Middle frontal gyrus (tissue), 1 donor: ENCODE results near the gene AGBL5.
A peak's percentile ranks its signal among the peaks of the same experiment; 100 is the strongest.

Experiments used
- DNase-seq: peaks from one replicate; pipeline ENCODE4 v3.0.0-alpha.2; 2015; ENCODE audit warnings: low spot score; ENCODE audit errors: extremely low spot score

Gene AGBL5

DNA sequence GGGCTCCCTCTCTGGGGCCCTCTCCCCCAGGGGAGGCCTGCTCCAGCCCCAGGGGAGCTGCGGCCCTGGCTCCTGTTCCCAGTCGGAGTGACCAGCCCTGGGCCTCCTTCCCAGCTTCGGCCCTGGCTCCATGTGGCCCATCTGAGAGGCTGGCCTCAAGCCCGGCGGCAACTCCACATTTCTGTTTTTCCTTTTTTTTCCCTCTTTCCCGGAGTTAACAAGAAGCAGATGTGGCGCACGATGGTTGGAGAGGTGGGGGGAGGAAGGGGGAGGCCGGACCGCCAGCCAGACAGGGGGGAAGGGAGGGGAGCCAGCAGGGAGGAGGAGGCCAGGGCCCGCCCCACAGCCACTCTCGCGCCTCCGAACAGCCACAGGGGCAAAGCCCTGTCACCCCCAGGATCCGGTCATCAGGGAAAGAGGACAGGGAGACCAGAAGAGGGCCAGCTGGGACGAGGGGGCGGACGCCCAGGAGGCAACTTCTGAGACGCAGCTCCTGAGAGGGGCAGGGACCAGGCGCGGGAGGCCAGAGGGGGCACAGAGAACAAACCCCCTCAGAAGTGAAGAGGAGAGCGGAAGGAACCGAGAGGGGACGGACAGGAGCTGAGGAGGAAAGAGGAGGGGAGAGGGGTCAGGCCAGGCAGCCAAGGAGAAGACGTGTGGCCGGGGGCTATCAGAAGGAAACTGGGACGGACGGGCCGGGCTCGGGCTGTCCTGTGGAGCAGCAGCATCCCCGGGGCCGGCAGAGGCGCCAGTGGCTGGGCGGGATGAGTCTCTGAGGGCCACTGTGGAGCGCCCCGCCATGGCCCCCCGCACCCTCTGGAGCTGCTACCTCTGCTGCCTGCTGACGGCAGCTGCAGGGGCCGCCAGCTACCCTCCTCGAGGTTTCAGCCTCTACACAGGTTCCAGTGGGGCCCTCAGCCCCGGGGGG, 27.1 kb downstream of the AGBL5 start, which contains the start of gene EMILIN1:
Gene EMILIN1, plus strand, starts transcription at position 349 of the 928 bp plus-strand sequence. Its CDS starts 451 bp downstream, at position 800.
- DNase-seq = no peak

GRCh38 chr2:27079233-27080139, 28.0 kb downstream of the AGBL5 start:
- no peak for DNase-seq

DNA sequence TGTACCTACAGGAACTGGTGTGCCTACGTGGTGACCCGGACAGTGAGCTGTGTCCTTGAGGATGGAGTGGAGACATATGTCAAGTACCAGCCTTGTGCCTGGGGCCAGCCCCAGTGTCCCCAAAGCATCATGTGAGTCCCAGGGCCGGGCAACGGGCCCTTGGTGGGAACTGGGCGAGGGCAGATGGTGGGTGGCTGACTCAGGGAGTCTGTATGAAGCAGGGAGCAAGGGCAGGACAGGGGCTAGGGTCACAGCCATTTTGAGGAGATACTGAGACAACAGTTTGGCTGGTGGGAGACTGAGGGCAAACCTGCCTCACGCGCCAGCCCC, 28.6 kb downstream of the AGBL5 start:
- no peak for DNase-seq

DNA sequence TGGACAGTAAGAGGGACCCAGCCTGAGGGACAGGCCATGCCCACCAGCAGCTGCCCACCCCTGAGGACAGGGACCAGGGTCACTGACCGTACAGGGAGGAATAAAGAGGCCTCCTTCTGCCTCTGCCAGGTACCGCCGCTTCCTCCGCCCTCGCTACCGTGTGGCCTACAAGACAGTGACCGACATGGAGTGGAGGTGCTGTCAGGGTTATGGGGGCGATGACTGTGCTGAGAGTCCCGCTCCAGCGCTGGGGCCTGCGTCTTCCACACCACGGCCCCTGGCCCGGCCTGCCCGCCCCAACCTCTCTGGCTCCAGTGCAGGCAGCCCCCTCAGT, 29.1 kb downstream of the AGBL5 start:
- no peak for DNase-seq

DNA sequence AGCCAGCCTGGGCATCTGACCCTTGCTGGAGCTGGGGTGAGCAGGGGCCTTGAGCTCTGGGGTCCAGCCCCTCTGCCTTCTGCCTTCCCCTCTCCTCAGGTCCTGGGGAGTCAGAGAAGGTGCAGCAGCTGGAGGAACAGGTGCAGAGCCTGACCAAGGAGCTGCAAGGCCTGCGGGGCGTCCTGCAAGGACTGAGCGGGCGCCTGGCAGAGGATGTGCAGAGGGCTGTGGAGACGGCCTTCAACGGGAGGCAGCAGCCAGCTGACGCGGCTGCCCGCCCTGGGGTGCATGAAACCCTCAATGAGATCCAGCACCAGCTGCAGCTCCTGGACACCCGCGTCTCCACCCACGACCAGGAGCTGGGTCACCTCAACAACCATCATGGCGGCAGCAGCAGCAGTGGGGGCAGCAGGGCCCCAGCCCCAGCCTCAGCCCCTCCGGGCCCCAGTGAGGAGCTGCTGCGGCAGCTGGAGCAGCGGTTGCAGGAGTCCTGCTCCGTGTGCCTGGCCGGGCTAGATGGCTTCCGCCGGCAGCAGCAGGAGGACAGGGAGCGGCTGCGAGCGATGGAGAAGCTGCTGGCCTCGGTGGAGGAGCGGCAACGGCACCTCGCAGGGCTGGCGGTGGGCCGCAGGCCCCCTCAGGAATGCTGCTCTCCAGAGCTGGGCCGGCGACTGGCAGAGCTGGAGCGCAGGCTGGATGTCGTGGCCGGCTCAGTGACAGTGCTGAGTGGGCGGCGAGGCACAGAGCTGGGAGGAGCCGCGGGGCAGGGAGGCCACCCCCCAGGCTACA, 30.7 kb downstream of the AGBL5 start:
- DNase-seq = no peak

DNA sequence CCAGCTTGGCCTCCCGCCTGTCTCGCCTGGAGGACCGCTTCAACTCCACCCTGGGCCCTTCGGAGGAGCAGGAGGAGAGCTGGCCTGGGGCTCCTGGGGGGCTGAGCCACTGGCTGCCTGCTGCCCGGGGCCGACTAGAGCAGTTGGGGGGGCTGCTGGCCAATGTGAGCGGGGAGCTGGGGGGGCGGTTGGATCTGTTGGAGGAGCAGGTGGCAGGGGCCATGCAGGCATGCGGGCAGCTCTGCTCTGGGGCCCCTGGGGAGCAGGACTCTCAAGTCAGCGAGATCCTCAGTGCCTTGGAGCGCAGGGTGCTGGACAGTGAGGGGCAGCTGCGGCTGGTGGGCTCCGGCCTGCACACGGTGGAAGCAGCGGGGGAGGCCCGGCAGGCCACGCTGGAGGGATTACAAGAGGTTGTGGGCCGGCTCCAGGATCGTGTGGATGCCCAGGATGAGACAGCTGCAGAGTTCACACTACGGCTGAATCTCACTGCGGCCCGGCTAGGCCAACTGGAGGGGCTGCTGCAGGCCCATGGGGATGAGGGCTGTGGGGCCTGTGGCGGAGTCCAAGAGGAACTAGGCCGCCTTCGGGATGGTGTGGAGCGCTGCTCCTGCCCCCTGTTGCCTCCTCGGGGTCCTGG, 31.4 kb downstream of the AGBL5 start:
- DNase-seq = no peak

- DNase-seq = no peak
Observed at GRCh38 chr2:27083410-27084296, 32.2 kb downstream of the AGBL5 start.

- no peak for DNase-seq
Observed at GRCh38 chr2:27084297-27085061, 33.0 kb downstream of the AGBL5 start.

- DNase-seq = no peak
Observed at GRCh38 chr2:27085062-27085672, 33.7 kb downstream of the AGBL5 start.

DNA sequence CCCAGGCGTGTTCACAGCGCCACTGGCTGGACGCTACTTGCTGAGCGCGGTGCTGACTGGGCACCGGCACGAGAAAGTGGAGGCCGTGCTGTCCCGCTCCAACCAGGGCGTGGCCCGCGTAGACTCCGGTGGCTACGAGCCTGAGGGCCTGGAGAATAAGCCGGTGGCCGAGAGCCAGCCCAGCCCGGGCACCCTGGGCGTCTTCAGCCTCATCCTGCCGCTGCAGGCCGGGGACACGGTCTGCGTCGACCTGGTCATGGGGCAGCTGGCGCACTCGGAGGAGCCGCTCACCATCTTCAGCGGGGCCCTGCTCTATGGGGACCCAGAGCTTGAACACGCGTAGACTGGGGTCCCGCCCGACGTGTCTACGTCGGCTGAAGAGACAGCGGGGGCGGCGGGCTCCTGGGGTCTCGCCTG, 34.2 kb downstream of the AGBL5 start:
- DNase-seq = peak; percentile 43

DNA sequence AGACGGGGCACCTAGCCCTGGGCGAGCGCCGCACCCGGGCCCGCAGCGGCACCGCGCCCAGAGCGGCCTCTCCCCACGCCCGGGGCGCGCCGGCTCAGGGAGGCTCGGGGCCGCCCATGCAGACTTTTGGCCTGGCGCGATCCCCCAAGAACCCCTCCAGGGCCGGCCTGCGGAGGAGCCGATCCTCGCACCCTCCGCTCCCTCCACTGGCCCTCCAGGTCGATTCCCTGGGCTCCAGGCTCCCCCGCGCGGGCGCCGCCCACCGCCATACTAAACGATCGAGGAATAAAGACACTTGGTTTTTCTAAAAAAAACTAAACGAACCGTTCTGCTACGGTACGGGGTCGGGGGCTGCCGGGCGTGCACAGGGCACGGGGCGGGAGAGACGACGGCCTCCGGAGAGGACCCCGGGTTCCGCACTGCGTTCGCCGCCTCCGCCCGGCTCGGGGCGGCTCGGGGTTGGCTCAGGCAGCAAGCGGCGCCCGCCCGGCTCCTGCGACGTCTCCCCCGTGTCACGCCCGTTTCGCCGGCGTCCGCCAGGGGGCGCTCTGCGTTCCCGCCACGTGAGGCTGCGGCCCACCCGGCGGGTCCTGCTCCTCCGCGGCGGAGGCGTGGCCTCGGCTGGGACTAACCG, 34.7 kb downstream of the AGBL5 start:
- peak; percentile 90 for DNase-seq

GRCh38 chr2:27086724-27087593, 35.5 kb downstream of the AGBL5 start, which contains the start of gene KHK:
KHK (plus strand) TSS chr2:27086772; CDS start chr2:27087260, 488 bp downstream.
- DNase-seq = peak; percentile 40

DNA sequence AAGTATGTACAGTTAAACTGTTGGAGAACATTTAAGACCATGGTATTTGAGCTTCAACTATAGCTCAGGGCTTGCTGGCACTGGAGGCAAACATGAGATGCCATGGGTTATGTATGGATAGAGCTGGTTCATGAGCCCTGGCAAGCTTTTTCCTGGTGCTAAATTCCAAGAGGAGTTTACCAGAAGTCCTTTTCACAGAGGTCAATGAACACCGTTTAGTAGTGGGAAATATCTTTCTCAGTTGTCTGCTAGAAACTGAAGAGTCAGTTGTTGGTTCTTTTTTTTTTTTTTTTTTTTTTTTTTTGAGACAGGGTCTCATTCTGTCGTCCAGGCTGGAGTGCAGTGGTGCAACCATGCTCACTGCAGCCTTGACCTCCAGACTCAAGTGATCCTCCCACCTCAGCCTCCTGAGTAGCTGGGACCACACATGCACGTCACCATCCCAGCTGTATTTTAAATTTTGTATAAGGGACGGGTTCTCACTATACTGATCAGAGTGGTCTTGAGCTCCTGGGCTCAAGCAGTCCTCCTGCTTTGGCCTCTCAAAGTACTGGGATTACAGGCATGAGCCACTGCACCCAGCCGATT, 36.4 kb downstream of the AGBL5 start:
- DNase-seq = no peak

GRCh38 chr2:27088634-27089033, 37.2 kb downstream of the AGBL5 start:
- DNase-seq = no peak

DNA sequence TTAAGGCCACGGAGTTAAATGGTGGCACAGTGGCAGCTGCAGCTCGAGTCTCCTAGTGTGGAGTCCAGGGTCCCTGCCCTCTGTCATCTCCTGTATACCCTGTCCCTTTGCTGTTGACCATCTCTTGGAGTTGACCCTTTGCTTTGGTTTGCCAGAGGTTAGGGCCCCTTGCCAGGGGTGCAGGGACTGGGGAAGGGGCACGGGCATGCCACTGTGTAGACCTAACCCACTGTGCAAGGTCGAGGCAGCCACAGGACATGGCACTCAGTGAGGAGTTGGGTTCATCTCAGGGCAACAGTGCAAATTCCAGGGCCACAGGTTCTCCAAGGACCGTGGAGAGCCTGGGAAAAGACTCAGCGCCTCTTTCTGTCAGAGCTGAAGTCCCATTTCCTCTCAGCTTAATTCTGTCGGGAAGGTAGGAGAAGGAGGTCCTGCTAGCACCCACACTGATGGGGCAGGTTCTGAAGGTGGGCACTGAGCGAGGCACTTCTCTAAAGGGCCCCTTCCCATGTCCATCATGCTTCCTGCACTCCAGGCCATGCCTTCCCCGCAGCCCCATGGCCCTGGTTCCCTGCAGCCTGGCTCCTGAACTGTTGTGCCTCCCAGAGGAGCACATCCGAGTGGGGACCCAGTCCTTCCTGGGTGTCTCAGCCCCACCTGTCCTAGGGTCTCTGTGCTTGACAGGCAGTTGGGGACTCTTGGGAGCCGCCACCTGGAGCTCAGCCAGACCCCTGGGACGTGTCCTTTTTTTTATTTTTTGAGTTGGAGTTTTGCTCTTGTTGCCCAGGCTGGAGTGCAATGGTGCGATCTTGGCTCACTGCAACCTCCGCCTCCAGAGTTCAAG, 37.9 kb downstream of the AGBL5 start:
- no peak for DNase-seq
